H1 (cell line): ENCODE results near the gene KAZALD1. TPM values are rescaled to one million over a fixed set of nuclear protein-coding genes. Genes with fewer than 3 reads are reported as not detected.

Experiments
- BACH1 ChIP-seq: IDR thresholded peaks from 2 replicates; pipeline ENCODE4 v1.6.1; 2012; ENCODE audit warnings: low read length, improper control_type of control experiment
- CEBPB ChIP-seq: IDR thresholded peaks from 2 replicates; pipeline ENCODE4 v1.6.1; 2012; ENCODE audit warnings: low read depth, low read length
- CHD7 ChIP-seq: fragments of 300-600 bp; sonication (generic); IDR thresholded peaks from 2 replicates; pipeline ENCODE4 v1.7.1; 2012; ENCODE audit warnings: low read length, moderate library complexity, mild to moderate bottlenecking, inconsistent platforms; ENCODE audit not compliant: insufficient replicate concordance
- RNF2 ChIP-seq: fragments of 200-900, 300-1000 bp; sonication (generic); IDR thresholded peaks from 2 replicates; pipeline ENCODE4 v1.7.1; 2016; ENCODE audit warnings: borderline replicate concordance, low read depth, mild to moderate bottlenecking, antibody characterized with exemption, low read length; ENCODE audit not compliant: poor library complexity, severe bottlenecking; ENCODE audit errors: missing control alignments
- YY1 ChIP-seq: IDR thresholded peaks from 2 replicates; pipeline ENCODE4 v1.6.1; 2011; ENCODE audit warnings: low read depth, mild to moderate bottlenecking, low read length
- polyA plus RNA-seq, 7 experiments: library from polyadenylated mRNA; depleted of rRNA in 3 of 7; stranded (reverse) in 5 of 7; unstranded in 2 of 7; fragments of >200 nt in 5 of 7; fragments of 200-250 nt in 2 of 7; gene quantifications; 1 replicate in 5 of 7; 2 replicates in 1 of 7; 4 replicates in 1 of 7; pipeline versions ENCODE4 v1.2.1 to v1.2.3, GENCODE V29; 2011 to 2013; ENCODE audit warnings: missing spikeins in 2 of 7, mixed read lengths in 2 of 7
- total RNA-seq: library from RNA; stranded (reverse); fragmentation: NEBNext Ultra II Directional; extraction: Animal tissue kit (Norgen Biotek cat#: 25700); gene quantifications from 2 replicates; pipeline ENCODE4 v1.2.1, GENCODE V29; 2021

The KAZALD1 gene
- total and polyA plus RNA-seq, 2 of the 8 experiments (the other 6 are each of a cell fraction or from before 2014, with no cell fraction given): 0.65 to 1.9 TPM

GRCh38 chr10:101113890-101114403, 52.2 kb downstream of the KAZALD1 start (continued):
- no peak for TF ChIP-seq CHD7
- TF ChIP-seq CEBPB: no peak
- TF ChIP-seq BACH1: no peak
- TF ChIP-seq YY1: no peak
- no peak for TF ChIP-seq RNF2
